ENCODE results near the gene SLC17A9.

SLC17A9 gene

DNA sequence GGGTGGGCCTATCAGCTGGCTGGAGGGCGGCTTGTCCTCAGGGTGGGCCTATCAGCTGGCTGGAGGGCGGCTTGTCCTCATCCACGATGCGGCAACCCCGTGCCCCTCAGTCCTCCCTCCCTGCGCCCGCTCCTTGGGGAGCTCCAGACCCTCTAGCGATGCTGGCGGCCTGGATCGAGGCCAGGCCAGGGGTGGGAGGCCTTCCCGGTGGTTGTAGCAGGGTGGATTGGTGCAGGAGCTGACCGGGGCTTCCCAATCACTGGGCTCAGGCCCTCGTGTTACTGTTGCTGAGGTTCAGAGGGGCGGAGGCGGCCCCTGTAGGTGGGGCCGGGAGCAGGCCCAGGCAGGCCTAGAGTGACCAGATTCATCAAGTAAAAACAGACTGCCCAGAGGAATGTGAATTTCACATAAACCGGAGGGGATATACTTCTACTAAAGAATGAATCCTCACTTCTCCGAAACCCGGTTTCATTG, 8.8 kb downstream of the SLC17A9 start:
- H3K4me3 ChIP-seq: no peak overlapping the region

GRCh38 chr20:62961799-62962198, 9.3 kb downstream of the SLC17A9 start:
- peaks cover 0 to 19% (median 7%) of the 10 kb centered on the region in 3 donors for H3K36me3 ChIP-seq

More for the DNA sequence above, 8.8 kb downstream of the SLC17A9 start:
- DNase-seq: no peak
- intact Hi-C loops (cut with DNase I; ENCODE audit: low total_unique reads): no loop called here
- Histone ChIP-seq H3K36me3 (peaks cover 0 to 19% (median 7%) of the 10 kb centered on the region in 3 donors), H3K27ac (no peak overlapping the region), H3K4me1 (no peaks in the 10 kb centered on the region), H3K27me3 (no peaks in the 10 kb centered on the region), H3K9me3 (no peaks in the 10 kb centered on the region)
- TF ChIP-seq CTCF (IDR thresholded peaks at IDR 0.05): no peak

GRCh38 chr20:62962221-62962879, 9.8 kb downstream of the SLC17A9 start:
- H3K36me3 ChIP-seq: peaks cover 0 to 19% (median 7%) of the 10 kb centered on the region in 3 donors
- H3K4me1 ChIP-seq: no peaks in the 10 kb centered on the region
- no peak overlapping the region for H3K4me3 ChIP-seq
- no peak for TF ChIP-seq CTCF (IDR thresholded peaks at IDR 0.05)
- H3K27ac ChIP-seq: no peak overlapping the region
- H3K27me3 ChIP-seq: no peaks in the 10 kb centered on the region
- H3K9me3 ChIP-seq: no peaks in the 10 kb centered on the region
- intact Hi-C loops (cut with DNase I; ENCODE audit: low total_unique reads): no loop called here
- DNase-seq: no peak

More at GRCh38 chr20:62961799-62962198, 9.3 kb downstream of the SLC17A9 start:
- no peaks in the 10 kb centered on the region for H3K4me1 ChIP-seq
- H3K4me3 ChIP-seq: no peak overlapping the region
- no peak overlapping the region for H3K27ac ChIP-seq
- no peaks in the 10 kb centered on the region for H3K27me3 ChIP-seq
- H3K9me3 ChIP-seq: no peaks in the 10 kb centered on the region
- TF ChIP-seq CTCF (IDR thresholded peaks at IDR 0.05): no peak
- no peak for DNase-seq
- intact Hi-C loops (cut with DNase I; ENCODE audit: low total_unique reads): no loop called here

GRCh38 chr20:62962891-62963613, 10.5 kb downstream of the SLC17A9 start:
- Histone ChIP-seq H3K27me3 (no peaks in the 10 kb centered on the region), H3K9me3 (no peaks in the 10 kb centered on the region), H3K27ac (no peak overlapping the region), H3K4me1 (no peaks in the 10 kb centered on the region), H3K36me3 (peaks cover 0 to 19% (median 7%) of the 10 kb centered on the region in 3 donors), H3K4me3 (no peak overlapping the region)
- no peak for DNase-seq
- intact Hi-C loops (cut with DNase I; ENCODE audit: low total_unique reads): no loop called here
- TF ChIP-seq CTCF (IDR thresholded peaks at IDR 0.05): no peak

DNA sequence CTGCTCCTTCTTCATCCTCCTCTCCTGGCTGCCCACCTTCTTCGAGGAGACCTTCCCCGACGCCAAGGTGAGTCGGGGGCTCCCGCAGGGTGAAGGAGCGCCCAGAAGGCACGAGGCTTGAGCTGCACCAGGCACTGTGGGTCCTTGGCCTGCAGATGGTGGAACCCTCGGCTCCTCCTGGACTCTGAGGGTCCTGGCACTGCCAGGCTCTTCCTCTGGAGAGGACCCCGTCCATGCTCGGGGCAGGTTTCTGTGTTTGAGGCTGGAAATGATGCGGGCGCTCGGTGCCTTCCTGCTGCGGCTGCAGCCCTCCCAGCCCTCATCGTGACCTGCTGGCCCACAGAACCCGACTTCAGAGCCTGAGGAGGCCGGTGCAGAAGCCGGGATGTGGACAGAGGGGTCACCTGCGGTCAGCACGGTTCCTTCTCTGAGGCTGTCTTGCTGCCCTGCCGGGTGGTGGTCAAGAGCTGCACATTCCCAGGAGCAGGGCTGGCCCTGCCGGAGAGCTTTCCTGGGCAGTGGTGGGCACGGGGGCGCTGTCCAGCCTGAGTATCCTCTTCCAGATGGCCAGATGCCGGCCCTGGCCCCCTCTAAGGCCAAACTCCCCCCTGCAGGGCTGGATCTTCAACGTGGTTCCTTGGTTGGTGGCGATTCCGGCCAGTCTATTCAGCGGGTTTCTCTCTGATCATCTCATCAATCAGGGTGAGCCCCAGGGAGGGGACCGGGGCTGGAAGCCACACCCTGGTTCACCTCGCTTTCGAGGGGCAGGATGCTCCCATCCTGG, 11.3 kb downstream of the SLC17A9 start:
- H3K27me3 ChIP-seq: no peaks in the 10 kb centered on the region
- H3K27ac ChIP-seq: no peak overlapping the region
- no peaks in the 10 kb centered on the region for H3K9me3 ChIP-seq
- no peak for TF ChIP-seq CTCF (IDR thresholded peaks at IDR 0.05)
- no peaks in the 10 kb centered on the region for H3K4me1 ChIP-seq
- H3K36me3 ChIP-seq: peaks cover 0 to 19% (median 7%) of the 10 kb centered on the region in 3 donors
- no peak for DNase-seq
- H3K4me3 ChIP-seq: no peak overlapping the region
- intact Hi-C loops (cut with DNase I; ENCODE audit: low total_unique reads): no loop called here

Data from tibial artery (tissue), 4 donors.